HEK293 (cell line): ENCODE results near the gene TRAF3IP3.

Experiments used
- HOXC10 ChIP-seq: sonication (generic); formaldehyde crosslinking; IDR thresholded peaks from 2 replicates; pipeline ENCODE4 v1.8.1; 2023; ENCODE audit warnings: mild to moderate bottlenecking, missing genetic modification reagents
- SALL2 ChIP-seq: fragments of 450-650 bp; formaldehyde crosslinking; IDR thresholded peaks from 2 replicates; pipeline ENCODE4 v1.5.0; 2017; ENCODE audit warnings: missing biosample characterization, mild to moderate bottlenecking, missing genetic modification characterization, borderline replicate concordance
- SCRT2 ChIP-seq: fragments of 450-650 bp; formaldehyde crosslinking; IDR thresholded peaks from 2 replicates; pipeline ENCODE4 v1.5.1; 2016; ENCODE audit warnings: missing biosample characterization, missing genetic modification characterization
- SP2 ChIP-seq: fragments of 450-650 bp; formaldehyde crosslinking; IDR thresholded peaks from 2 replicates; pipeline ENCODE4 v1.5.1; 2016; ENCODE audit warnings: missing biosample characterization, missing genetic modification characterization
- SP3 ChIP-seq: fragments of 450-650 bp; formaldehyde crosslinking; IDR thresholded peaks from 2 replicates; pipeline ENCODE4 v1.5.1; 2016; ENCODE audit warnings: missing biosample characterization, missing genetic modification characterization
- ZBTB17 ChIP-seq: fragments of 450-650 bp; formaldehyde crosslinking; IDR thresholded peaks from 2 replicates; pipeline ENCODE4 v1.5.1; 2016; ENCODE audit warnings: missing biosample characterization, missing genetic modification characterization
- ZIC2 ChIP-seq: fragments of 450-650 bp; formaldehyde crosslinking; IDR thresholded peaks from 2 replicates; pipeline ENCODE4 v1.5.1; 2016; ENCODE audit warnings: missing biosample characterization, missing genetic modification characterization
- ZNF174 ChIP-seq: fragments of 450-650 bp; formaldehyde crosslinking; IDR thresholded peaks from 2 replicates; pipeline ENCODE4 v1.5.0; 2017; ENCODE audit warnings: missing biosample characterization, mild to moderate bottlenecking, missing genetic modification characterization
- ZNF223 ChIP-seq: fragments of 450-650 bp; formaldehyde crosslinking; IDR thresholded peaks from 2 replicates; pipeline ENCODE4 v1.5.1; 2016; ENCODE audit warnings: missing biosample characterization, missing genetic modification characterization
- ZNF23 ChIP-seq: fragments of 450-650 bp; formaldehyde crosslinking; IDR thresholded peaks from 2 replicates; pipeline ENCODE4 v1.5.1; 2016; ENCODE audit warnings: missing biosample characterization, missing genetic modification characterization, borderline replicate concordance
- ZNF366 ChIP-seq: fragments of 450-650 bp; formaldehyde crosslinking; conservative IDR thresholded peaks from 2 replicates; pipeline ENCODE4 v1.5.1; 2016; ENCODE audit warnings: missing biosample characterization, missing genetic modification characterization
- ZNF394 ChIP-seq: fragments of 450-650 bp; formaldehyde crosslinking; IDR thresholded peaks from 2 replicates; pipeline ENCODE4 v1.5.1; 2016; ENCODE audit warnings: missing biosample characterization, missing genetic modification characterization, mild to moderate bottlenecking, moderate library complexity, borderline replicate concordance
- ZNF433 ChIP-seq: fragments of 450-650 bp; formaldehyde crosslinking; IDR thresholded peaks from 2 replicates; pipeline ENCODE4 v1.5.1; 2016; ENCODE audit warnings: missing biosample characterization, missing genetic modification characterization, low read depth
- ZNF501 ChIP-seq: fragments of 450-650 bp; formaldehyde crosslinking; IDR thresholded peaks from 2 replicates; pipeline ENCODE4 v1.5.1; 2016; ENCODE audit warnings: missing biosample characterization, missing genetic modification characterization
- ZNF514 ChIP-seq: fragments of 450-650 bp; formaldehyde crosslinking; IDR thresholded peaks from 2 replicates; pipeline ENCODE4 v1.5.1; 2016; ENCODE audit warnings: missing biosample characterization, missing genetic modification characterization
- ZNF623 ChIP-seq: fragments of 450-650 bp; formaldehyde crosslinking; IDR thresholded peaks from 2 replicates; pipeline ENCODE4 v1.5.1; 2016; ENCODE audit warnings: missing biosample characterization, missing genetic modification characterization
- ZNF629 ChIP-seq: fragments of 450-650 bp; formaldehyde crosslinking; IDR thresholded peaks from 2 replicates; pipeline ENCODE4 v1.5.1; 2017; ENCODE audit warnings: missing biosample characterization, missing genetic modification characterization
- ZNF747 ChIP-seq: fragments of 450-650 bp; formaldehyde crosslinking; IDR thresholded peaks from 2 replicates; pipeline ENCODE4 v1.5.1; 2016; ENCODE audit warnings: missing biosample characterization, missing genetic modification characterization
- TF ChIP-seq, protein P1 (sequence below): fragments of 450-650 bp; formaldehyde crosslinking; IDR thresholded peaks from 2 replicates; pipeline ENCODE4 v1.5.1; 2016; ENCODE audit warnings: missing biosample characterization, missing genetic modification characterization, borderline replicate concordance
- TF ChIP-seq, protein P2 (sequence below): fragments of 450-650 bp; formaldehyde crosslinking; IDR thresholded peaks from 2 replicates; pipeline ENCODE4 v1.5.1; 2016; ENCODE audit warnings: missing biosample characterization, missing genetic modification characterization
- TF ChIP-seq, protein P3 (sequence below): fragments of 450-650 bp; formaldehyde crosslinking; conservative IDR thresholded peaks from 2 replicates; pipeline ENCODE4 v1.5.1; 2016; ENCODE audit warnings: low read depth, missing biosample characterization, missing genetic modification characterization
- TF ChIP-seq, protein P4 (sequence below): fragments of 450-650 bp; formaldehyde crosslinking; IDR thresholded peaks from 2 replicates; pipeline ENCODE4 v1.5.0; 2017; ENCODE audit warnings: missing biosample characterization, missing genetic modification characterization, borderline replicate concordance
- TF ChIP-seq, protein P5 (sequence below): fragments of 450-650 bp; formaldehyde crosslinking; IDR thresholded peaks from 2 replicates; pipeline ENCODE4 v1.5.1; 2016; ENCODE audit warnings: missing biosample characterization, missing genetic modification characterization
- TF ChIP-seq, protein P6 (sequence below): fragments of 450-650 bp; formaldehyde crosslinking; IDR thresholded peaks from 2 replicates; pipeline ENCODE4 v1.5.1; 2016; ENCODE audit warnings: missing biosample characterization, missing genetic modification characterization

Gene TRAF3IP3

DNA sequence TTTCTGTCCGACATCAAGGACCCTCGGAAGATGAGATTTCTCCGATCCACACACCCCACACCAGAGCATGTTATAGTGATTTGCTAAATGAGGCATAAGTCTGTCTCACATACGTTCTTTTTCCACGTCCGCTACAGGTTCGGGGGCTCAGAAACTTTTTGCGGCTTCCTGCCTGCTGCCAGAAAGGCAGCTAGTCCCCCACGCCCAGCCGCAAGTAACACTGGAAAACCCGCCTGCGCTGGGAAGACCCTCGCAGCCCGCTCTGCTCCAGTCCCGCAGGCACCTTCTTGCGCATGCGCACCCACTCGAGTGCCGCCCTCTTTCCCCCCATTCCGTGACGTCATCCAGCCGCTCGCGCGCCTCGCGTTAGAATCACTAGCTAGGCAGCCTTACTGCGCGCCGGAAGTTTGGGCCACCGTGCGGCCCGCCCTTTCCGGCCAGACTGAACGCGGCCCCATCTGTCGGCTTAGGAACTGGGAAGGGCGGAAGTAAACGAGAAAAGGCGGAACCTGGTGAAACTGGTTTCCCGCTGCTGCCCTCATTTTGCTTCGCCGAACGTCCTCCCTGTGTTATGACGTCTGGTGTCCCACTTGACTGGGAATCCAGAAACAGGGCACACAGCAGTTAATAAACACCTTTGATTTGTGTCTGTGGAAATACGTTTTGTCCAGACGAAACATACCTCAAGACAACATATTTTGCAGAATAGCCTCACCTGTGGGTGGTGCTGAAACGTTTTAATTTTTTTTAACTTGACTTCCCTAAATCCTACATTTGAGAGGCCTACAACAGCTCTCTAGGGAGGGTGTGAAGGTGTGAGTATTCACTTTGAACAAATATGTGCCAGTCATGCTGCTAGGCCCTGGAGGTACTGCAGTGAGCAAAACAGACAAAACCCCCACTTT is 28.7 kb downstream of the TRAF3IP3 start, which contains the start of gene C1orf74 (continued):
- TF ChIP-seq, protein P1, sequence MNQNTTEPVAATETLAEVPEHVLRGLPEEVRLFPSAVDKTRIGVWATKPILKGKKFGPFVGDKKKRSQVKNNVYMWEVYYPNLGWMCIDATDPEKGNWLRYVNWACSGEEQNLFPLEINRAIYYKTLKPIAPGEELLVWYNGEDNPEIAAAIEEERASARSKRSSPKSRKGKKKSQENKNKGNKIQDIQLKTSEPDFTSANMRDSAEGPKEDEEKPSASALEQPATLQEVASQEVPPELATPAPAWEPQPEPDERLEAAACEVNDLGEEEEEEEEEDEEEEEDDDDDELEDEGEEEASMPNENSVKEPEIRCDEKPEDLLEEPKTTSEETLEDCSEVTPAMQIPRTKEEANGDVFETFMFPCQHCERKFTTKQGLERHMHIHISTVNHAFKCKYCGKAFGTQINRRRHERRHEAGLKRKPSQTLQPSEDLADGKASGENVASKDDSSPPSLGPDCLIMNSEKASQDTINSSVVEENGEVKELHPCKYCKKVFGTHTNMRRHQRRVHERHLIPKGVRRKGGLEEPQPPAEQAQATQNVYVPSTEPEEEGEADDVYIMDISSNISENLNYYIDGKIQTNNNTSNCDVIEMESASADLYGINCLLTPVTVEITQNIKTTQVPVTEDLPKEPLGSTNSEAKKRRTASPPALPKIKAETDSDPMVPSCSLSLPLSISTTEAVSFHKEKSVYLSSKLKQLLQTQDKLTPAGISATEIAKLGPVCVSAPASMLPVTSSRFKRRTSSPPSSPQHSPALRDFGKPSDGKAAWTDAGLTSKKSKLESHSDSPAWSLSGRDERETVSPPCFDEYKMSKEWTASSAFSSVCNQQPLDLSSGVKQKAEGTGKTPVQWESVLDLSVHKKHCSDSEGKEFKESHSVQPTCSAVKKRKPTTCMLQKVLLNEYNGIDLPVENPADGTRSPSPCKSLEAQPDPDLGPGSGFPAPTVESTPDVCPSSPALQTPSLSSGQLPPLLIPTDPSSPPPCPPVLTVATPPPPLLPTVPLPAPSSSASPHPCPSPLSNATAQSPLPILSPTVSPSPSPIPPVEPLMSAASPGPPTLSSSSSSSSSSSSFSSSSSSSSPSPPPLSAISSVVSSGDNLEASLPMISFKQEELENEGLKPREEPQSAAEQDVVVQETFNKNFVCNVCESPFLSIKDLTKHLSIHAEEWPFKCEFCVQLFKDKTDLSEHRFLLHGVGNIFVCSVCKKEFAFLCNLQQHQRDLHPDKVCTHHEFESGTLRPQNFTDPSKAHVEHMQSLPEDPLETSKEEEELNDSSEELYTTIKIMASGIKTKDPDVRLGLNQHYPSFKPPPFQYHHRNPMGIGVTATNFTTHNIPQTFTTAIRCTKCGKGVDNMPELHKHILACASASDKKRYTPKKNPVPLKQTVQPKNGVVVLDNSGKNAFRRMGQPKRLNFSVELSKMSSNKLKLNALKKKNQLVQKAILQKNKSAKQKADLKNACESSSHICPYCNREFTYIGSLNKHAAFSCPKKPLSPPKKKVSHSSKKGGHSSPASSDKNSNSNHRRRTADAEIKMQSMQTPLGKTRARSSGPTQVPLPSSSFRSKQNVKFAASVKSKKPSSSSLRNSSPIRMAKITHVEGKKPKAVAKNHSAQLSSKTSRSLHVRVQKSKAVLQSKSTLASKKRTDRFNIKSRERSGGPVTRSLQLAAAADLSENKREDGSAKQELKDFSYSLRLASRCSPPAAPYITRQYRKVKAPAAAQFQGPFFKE: no peak
- TF ChIP-seq, protein P2, sequence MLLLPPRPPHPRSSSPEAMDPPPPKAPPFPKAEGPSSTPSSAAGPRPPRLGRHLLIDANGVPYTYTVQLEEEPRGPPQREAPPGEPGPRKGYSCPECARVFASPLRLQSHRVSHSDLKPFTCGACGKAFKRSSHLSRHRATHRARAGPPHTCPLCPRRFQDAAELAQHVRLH (tag by site-specific recombination): no peak
- TF ChIP-seq SALL2 (tag by site-specific recombination) (no peak), SP3 (tag by site-specific recombination) (peak; percentile 87), ZNF174 (tag by site-specific recombination) (no peak), ZNF747 (tag by site-specific recombination) (no peak), ZNF223 (tag by site-specific recombination) (no peak), ZNF433 (tag by site-specific recombination) (no peak), ZBTB17 (tag by site-specific recombination) (peak; percentile 69), ZIC2 (tag by site-specific recombination) (no peak), ZNF366 (tag by site-specific recombination) (peak; percentile 90), SCRT2 (tag by site-specific recombination) (peak; percentile 53), ZNF623 (tag by site-specific recombination) (no peak), ZNF629 (tag by site-specific recombination) (peak; percentile 99), ZNF394 (tag by site-specific recombination) (peak; percentile 29; the same call in 1 of the 2 replicates), ZNF501 (tag by site-specific recombination) (peak; percentile 80), ZNF23 (tag by site-specific recombination) (no peak), ZNF514 (tag by site-specific recombination) (no peak), HOXC10 (CRISPR knock-in tag) (no peak), SP2 (tag by site-specific recombination) (peak; percentile 97)
- TF ChIP-seq, protein P3, sequence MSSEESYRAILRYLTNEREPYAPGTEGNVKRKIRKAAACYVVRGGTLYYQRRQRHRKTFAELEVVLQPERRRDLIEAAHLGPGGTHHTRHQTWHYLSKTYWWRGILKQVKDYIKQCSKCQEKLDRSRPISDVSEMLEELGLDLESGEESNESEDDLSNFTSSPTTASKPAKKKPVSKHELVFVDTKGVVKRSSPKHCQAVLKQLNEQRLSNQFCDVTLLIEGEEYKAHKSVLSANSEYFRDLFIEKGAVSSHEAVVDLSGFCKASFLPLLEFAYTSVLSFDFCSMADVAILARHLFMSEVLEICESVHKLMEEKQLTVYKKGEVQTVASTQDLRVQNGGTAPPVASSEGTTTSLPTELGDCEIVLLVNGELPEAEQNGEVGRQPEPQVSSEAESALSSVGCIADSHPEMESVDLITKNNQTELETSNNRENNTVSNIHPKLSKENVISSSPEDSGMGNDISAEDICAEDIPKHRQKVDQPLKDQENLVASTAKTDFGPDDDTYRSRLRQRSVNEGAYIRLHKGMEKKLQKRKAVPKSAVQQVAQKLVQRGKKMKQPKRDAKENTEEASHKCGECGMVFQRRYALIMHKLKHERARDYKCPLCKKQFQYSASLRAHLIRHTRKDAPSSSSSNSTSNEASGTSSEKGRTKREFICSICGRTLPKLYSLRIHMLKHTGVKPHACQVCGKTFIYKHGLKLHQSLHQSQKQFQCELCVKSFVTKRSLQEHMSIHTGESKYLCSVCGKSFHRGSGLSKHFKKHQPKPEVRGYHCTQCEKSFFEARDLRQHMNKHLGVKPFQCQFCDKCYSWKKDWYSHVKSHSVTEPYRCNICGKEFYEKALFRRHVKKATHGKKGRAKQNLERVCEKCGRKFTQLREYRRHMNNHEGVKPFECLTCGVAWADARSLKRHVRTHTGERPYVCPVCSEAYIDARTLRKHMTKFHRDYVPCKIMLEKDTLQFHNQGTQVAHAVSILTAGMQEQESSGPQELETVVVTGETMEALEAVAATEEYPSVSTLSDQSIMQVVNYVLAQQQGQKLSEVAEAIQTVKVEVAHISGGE (tag by site-specific recombination): peak; percentile 92
- TF ChIP-seq, protein P4, sequence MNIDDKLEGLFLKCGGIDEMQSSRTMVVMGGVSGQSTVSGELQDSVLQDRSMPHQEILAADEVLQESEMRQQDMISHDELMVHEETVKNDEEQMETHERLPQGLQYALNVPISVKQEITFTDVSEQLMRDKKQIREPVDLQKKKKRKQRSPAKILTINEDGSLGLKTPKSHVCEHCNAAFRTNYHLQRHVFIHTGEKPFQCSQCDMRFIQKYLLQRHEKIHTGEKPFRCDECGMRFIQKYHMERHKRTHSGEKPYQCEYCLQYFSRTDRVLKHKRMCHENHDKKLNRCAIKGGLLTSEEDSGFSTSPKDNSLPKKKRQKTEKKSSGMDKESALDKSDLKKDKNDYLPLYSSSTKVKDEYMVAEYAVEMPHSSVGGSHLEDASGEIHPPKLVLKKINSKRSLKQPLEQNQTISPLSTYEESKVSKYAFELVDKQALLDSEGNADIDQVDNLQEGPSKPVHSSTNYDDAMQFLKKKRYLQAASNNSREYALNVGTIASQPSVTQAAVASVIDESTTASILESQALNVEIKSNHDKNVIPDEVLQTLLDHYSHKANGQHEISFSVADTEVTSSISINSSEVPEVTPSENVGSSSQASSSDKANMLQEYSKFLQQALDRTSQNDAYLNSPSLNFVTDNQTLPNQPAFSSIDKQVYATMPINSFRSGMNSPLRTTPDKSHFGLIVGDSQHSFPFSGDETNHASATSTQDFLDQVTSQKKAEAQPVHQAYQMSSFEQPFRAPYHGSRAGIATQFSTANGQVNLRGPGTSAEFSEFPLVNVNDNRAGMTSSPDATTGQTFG (tag by site-specific recombination): no peak
- TF ChIP-seq, protein P5, sequence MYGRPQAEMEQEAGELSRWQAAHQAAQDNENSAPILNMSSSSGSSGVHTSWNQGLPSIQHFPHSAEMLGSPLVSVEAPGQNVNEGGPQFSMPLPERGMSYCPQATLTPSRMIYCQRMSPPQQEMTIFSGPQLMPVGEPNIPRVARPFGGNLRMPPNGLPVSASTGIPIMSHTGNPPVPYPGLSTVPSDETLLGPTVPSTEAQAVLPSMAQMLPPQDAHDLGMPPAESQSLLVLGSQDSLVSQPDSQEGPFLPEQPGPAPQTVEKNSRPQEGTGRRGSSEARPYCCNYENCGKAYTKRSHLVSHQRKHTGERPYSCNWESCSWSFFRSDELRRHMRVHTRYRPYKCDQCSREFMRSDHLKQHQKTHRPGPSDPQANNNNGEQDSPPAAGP (tag by site-specific recombination): peak; percentile 91
- TF ChIP-seq, protein P6, sequence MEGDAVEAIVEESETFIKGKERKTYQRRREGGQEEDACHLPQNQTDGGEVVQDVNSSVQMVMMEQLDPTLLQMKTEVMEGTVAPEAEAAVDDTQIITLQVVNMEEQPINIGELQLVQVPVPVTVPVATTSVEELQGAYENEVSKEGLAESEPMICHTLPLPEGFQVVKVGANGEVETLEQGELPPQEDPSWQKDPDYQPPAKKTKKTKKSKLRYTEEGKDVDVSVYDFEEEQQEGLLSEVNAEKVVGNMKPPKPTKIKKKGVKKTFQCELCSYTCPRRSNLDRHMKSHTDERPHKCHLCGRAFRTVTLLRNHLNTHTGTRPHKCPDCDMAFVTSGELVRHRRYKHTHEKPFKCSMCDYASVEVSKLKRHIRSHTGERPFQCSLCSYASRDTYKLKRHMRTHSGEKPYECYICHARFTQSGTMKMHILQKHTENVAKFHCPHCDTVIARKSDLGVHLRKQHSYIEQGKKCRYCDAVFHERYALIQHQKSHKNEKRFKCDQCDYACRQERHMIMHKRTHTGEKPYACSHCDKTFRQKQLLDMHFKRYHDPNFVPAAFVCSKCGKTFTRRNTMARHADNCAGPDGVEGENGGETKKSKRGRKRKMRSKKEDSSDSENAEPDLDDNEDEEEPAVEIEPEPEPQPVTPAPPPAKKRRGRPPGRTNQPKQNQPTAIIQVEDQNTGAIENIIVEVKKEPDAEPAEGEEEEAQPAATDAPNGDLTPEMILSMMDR (tag by site-specific recombination): 0 out of 2 replicates have a peak, but pooled peaks have one; percentile 17
